HS-5 (cell line): ENCODE data around the gene DDX24.
A peak's percentile ranks its signal among the peaks of the same experiment; 100 is the strongest.

Experiments used
- DNase-seq: peaks from one replicate; pipeline ENCODE4 v3.0.0-alpha.2; 2012; ENCODE audit warnings: low read depth

Gene DDX24

DNA sequence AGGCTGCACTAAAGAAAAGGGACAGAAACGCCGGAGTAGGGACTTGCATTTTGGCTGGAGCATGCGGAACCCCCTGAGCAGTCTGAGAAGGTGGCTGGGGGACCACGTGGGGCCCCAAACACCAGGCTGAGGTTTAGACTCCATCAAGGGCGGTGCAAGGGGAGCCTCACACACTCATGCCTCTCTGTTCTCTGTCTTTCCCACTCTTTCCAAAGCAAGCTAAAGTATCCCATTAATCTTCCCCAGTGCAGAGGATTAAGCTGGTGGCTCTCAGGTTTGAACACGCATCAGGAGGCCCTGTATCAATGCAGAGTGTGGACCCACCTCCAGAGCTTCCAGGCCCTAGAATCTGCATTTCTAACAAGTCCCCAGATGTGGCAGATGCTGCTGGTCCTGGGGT lies 70.4 kb downstream of the DDX24 start:
- DNase-seq = no peak

DNA sequence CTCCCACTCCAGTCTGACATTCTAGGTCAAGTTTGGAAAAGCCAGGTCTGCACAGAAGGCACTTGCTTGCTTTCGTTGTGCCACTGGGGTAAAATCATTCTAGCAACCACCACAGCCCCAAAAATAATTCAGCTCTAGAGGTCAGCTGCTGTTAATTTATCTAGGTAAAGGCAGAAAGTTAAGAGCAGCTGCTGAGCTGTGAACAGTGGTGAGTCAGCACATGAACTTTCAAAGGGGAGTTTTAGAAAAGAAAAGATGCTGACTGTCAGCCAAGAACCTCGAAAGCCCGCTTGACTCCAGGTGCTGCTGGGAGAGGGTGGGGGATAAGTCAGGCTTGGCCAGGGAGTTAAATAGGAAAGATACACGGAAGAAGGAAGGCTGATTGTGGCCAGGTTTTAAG lies 71.2 kb downstream of the DDX24 start:
- peak; percentile 11 for DNase-seq

DNA sequence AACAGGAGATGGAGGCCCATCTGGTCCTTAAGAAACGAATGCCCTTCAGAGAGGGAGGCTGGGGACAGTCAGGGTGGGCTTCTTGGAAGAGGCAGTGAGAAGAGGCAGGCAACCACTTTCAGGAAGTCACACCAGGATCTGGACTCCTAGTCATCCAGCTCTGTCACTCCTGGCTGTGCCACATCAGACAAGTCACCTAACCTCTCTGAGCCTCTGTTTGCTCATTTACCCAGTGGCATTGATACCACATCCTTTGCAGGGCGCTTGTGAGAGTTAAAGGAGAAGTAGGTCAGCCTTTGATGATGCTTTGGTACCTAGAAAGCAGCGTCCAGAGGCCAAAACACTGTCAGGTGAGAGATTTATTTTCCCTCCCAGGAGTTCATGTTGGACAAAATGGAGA lies 72.8 kb downstream of the DDX24 start:
- DNase-seq = no peak

DNA sequence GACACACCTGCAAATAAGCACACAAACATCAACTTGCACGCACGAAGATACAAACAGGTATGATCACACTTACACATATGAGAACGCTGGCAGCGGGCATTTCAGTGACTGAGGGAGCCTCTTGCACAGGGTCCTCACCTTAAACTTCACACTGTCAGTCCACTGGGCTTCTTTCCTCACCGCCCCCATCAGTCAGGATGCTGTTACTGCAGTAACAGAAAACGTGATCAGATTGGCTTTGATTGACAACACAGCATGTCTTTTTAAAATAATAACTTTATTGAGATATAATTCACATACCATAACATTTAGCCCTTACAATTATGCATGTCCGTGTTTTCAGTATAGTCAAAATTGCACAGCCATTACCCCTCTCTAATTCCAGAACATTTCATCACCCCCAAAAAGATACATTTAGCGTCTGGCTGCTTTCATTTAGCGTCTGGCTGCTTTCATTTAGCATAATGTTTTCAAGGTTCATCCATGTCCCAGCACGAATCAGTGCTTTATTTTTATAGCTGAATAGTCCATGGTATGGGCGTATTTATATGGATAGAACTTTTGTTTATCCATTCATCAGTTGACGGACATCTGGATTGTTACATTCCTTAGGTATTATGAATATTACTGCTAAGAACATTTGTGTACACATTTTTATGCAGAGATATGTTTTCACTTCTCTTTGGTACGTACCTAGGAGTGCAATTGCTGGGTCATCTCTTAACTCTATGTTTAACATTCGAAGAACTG lies 75.5 kb downstream of the DDX24 start:
- no peak for DNase-seq

DNA sequence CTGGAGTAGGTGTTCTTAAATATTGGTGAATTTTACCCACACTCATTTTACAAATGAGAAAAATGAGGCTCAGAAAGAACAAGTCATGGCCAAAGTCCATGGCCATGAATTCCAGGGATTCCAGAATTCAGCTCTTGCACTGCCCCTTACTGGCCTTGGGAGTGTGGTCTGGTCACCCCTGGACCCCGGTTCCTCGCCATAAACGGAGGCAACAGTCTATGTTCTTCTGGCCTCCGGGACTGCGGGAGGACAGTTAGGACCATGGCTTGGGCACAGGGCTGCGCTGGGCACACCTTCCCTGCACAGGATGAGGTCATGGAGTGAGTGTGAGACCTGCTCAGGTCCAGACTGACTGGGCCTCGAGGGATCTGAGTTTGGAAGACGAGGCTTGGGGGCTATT lies 77.0 kb downstream of the DDX24 start:
- DNase-seq = no peak

DNA sequence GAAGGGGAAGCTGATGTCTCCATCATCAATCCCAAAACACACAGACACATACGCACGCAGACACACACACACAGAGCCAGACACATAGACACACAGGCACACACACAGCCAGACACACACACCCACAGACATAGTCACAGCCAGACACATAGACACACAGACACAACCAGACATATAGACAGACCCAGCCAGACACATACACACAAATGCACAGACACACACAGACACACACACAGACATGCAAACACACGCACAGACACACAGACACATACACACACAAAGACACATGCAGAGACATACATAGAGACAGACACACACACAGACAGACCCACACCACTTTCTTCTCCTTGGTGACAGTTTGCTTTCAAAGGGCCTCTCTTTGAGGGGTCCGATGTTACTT lies 77.6 kb downstream of the DDX24 start:
- DNase-seq = no peak

DNA sequence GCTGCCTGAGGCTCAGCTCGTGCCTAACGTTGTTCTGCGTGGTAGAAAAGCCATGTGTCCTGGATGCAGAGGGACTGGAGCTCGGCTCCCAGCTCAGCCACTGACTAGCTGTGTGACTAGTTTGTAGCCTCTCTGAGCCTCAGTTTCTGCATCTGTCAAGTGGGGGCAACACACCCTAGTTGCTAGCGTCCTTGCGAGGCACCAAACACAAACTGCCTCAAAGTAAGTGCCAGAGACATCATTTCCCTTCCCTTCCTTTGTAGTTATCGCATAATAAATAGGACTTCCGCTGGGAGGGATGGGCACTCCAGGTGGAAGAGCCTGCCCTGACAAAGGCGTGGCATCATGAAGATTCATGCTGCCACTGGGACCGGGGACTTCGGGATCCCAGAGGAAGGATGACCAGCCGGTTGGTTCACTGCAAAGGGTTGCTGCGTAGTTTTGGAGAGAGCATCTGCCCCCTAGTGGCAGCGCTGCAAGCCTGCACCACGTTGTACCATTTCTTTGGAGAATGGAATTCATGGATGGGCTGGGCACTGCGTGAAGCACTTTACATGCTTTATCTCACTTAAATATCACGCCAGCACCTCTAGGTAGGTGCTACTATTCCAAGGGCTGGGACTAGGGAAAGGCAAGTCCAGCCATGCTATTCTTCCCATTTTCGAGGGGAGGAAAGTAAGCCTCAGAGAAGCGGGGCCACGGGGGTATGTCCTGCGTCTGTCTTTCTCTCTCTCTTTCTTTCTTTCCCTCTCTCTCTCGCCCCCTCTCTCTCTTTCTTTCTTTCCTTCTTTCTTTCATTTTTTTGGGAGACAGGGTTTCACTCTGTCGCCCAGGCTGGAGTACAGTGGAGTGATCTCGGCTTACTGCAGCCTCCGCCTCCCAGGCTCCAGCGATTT lies 79.3 kb downstream of the DDX24 start:
- peak; percentile 32 for DNase-seq

DNA sequence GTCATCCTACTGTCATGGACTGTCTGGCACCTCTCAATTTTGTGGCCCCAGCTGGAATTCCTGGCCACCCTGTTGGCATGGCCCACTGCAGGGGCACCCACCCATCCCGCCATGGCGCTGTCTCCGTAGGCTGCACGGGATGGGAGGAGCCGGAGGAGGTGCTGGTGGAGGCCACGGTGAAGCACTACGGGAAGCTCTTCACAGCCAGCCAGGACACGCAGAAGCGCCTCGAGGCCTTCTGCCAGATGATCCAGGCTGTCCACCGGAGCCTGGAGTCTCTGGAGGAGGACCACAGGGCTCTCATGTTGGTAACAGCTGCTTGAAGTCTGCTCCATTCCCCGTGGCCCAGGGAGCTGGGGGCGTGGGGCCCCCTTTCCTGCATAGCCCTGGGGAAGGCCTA lies 80.0 kb downstream of the DDX24 start:
- DNase-seq = no peak

DNA sequence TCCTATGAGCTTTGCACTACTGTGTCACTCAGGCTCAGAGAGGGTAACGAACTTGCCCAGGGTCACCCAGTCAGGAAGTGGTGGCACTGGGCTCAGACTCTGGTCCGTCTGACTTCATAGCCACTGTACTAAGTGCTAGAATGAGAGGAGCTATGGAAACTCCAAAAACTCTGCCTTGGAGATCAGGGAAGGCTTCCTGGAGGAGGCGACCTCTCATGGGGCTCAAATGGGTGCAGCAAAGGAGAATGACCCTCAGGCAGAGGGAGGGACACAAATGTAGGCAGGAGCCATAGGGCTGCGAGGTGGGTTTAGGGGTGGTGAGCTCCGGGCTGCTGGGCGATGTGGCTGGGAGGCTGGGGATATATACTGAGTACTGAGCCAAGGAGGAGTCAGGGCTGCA lies 80.7 kb downstream of the DDX24 start:
- DNase-seq = no peak

DNA sequence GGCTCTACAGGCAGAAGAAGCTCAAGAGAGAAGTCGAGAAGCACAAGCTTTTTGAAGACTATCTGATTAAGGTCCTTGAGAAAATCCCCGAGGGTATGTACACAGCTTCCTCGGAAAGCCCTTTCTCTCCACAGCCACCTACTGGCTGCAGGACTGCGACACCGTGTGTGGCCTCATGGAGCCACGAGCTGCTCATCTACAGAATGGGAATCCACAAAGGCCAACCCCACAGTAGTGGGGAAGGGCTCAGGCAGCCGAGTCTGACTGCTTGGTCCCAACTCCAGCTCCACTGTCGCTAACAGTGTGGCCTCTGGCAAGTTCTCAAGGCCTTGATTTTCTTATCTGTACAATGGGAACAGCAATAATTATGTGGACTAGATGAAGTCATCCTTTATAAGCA lies 81.4 kb downstream of the DDX24 start:
- DNase-seq = no peak

DNA sequence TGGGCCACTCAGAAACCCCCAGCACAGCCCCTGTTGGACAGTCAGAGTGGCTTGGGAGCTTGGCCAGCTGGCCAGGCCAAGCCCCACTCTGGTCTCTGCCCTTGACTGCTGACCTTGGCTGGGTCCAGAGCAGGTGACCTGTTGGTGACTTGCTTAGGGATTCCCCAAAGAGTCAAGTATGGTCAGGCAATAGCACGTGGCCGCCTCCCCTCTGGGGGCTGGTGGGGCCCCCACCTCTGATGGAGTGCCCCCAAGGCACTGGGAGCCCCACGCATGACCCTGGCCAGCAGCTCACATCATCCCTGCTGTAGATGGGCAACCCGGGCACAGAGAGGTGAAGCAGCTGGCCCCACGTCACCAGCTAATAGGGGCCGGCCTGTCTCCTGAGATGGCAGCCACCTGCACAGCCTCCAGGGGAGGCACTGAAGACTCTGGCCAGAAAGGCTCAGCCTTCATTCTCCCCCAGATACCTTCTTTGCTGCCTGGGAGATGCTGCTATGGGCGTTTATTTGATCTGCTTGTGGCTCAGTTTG lies 82.1 kb downstream of the DDX24 start:
- no peak for DNase-seq
